HG03103 (cell line): Measurements from ENCODE around the gene COQ10A.
A peak's percentile ranks its signal among the peaks of the same experiment; 100 is the strongest.

Experiments
- ATAC-seq: cut with Tn5 transposase; IDR thresholded peaks from one replicate; pipeline ENCODE4 v1.9.1; 2021; ENCODE audit warnings: low read depth; ENCODE audit not compliant: unreplicated experiment

The COQ10A gene

GRCh38 chr12:56308714-56309113 lies 42.0 kb downstream of the COQ10A start:
- no peak for ATAC-seq

GRCh38 chr12:56311003-56311402 lies 44.3 kb downstream of the COQ10A start:
- no peak for ATAC-seq

- ATAC-seq, result no peak
Observed at GRCh38 chr12:56315249-56315621, 48.5 kb downstream of the COQ10A start.

- ATAC-seq, result peak; percentile 85
Observed at GRCh38 chr12:56315622-56316473, 49.1 kb downstream of the COQ10A start, which contains the start of gene CNPY2. CNPY2 (minus strand) TSS chr12:56315988; CDS start chr12:56315217, 771 bp downstream.

- ATAC-seq, result no peak
Observed at GRCh38 chr12:56317675-56318074, 50.9 kb downstream of the COQ10A start.
